OCI-M1 (cell line): Measurements from ENCODE around the gene ASTL.

Source experiments
- DNase-seq: peaks from one replicate; lab custom pipeline; 2025; lab: John Stamatoyannopoulos, UW

ASTL gene

GRCh38 chr2:96112501-96113366 lies 25.6 kb downstream of the ASTL start:
- DNase-seq, result no peak

GRCh38 chr2:96111823-96112500 lies 26.3 kb downstream of the ASTL start:
- DNase-seq, result no peak

GRCh38 chr2:96111257-96111640 lies 27.1 kb downstream of the ASTL start:
- DNase-seq, result no peak

DNA sequence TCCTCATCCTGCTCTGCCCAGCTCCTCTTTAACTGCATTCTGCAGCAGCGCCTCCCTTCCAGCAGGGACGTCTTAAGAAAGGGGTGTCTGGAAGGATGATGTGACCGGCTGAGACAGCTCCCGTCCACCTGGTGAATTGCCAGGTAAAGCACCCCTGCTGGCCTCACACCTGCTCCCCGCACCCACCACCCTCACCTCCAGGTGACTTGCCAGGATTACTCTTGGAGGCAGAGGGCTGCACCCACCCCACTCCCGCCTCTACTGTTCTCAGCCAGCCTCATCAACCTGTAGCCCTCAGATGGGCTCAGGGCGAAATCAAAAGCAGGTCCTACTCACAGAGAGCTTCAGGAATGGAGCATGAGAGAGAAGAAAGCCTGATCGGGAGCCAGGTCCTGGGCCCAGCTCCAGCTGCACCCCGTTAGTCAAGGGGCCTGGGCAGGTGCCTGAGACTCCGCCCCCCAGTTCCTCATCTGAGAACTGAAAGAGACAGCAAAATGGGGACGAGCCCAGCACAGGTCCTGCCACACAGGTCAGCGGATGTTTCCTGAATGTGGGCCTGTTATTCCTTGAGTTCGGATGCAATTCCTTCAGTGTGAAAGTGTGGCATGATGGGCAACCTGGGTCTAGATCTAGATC lies 27.6 kb downstream of the ASTL start:
- DNase-seq, result no peak

- no peak for DNase-seq
Observed at GRCh38 chr2:96109931-96110511, 28.3 kb downstream of the ASTL start.

- DNase-seq, result no peak
Observed at GRCh38 chr2:96109361-96109680, 29.0 kb downstream of the ASTL start.

DNA sequence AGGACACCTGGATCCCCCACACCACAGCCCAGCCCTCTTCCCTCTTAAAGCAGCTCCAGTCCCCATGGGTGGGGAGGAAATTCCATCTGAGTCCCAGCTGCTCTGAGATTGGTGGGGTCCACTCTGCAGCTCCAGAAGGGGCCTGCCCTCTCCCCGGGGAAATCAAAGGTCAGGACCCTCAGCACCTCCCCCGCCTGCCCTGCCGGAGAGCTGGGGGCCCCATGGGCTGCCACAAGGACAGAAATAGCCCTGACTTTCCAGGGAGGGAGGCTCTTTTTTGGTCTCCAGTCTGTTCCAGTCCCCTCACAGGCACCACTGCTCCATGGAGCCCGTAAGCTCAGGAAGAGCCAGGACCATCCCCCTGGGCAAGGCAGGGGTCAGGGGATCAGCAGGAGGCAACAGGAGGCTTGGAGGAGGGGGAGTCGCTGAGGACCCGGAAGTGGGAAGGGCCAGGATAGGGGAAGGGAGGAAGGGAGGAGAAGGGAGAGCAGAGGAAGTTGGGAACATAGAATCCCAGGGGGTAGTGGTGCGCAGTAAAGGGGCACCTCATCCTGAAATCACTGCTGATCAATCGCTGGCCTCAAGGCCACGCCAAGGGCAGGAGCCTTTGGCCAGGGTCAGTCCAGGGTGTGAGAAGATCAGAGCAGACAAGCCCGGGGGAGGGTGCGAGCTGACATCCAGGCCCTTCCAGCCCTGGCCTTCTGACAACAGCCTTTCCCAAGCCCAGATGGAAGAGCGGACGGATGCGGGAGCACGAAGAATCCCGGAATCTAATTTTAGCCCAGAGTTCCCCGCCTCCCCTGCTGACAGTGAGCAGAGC lies 29.6 kb downstream of the ASTL start:
- no peak for DNase-seq

DNA sequence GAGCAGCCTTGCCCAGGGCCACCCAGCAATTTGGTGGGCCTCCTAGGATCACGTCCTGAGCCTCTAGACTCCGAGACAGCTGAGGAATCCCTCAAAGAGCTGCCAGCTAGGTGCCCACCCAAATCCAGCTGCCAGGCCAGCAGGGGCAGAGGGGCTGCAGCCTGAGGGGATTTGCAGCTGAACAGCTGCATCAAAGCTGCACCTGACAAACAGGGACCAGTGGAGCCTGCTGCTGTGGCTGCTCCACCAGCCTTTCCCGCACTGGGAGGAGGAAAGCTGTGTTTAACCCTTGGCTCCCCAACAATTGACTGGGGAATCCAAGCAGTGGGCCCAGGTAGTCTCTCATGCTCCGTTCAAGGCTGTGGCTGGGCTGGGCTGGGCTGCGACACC lies 30.2 kb downstream of the ASTL start:
- no peak for DNase-seq

GRCh38 chr2:96107708-96108065 lies 30.6 kb downstream of the ASTL start:
- no peak for DNase-seq

DNA sequence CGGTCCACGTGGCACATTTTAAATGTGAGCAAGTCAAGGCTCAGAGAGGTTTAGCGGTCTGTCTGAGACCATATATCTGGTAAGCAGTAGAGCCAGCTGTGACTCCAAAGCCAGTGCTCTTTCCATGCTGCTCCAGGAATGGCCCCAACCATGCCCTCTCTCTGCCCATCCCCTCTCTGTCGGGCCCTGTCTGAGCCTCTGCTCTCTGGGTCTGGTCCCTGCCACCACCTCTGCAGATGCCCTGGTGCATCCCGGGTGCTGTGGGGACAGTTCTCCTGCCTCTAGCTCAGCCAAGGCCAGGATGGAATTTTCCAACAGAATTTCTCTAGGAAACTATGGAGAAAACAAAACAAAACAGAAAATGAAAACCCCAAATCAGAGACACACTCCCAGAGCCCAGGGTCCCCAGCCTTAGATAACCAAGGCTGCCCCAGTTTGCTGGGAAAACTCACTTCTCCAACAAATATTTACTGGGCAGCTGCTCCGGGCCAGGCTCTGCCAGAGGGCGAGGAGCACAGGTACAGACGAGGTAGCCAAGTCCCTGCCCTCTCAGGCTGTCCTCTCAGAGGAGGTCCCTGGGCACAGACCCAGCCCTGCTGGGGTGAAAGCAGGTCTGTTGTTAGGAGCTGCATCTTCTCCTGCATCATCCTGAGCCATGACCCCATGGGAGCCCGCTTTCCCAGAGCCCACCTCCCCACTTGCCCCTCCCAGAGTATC lies 31.2 kb downstream of the ASTL start:
- DNase-seq, result no peak

DNA sequence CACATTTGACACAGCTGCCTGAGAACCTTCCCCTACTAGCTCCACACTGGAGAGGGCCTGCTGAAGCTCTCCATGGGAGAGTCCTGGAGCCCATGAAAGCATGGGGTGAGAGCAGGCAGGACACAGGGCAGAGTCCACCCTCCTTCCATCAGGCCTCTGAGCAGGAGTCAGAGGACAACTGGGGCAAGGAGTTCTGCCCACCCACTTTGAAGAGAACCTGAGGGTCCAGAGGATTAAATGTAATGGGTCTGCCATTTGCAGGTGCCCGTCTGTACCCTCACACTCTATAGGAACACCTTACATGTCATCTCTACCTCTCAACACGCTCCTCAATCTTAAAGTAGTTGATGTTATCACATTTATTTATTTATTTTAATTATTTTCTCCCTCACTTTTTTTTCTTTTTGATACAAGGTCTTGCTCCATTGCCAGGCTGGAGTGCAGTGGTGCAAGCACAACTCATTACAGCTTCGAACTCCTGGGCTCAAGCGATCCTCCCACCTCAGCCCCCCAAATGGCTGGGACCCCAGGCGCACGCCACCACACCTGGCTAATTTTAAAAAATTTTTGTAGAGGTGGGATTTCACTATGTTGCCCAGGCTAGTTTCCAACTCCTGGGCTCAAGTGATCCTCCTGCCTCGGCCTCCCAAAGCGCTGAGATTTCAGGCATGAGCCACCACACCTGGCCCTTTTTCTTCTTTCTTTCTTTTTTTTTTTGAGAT lies 32.1 kb downstream of the ASTL start:
- DNase-seq, result no peak

DNA sequence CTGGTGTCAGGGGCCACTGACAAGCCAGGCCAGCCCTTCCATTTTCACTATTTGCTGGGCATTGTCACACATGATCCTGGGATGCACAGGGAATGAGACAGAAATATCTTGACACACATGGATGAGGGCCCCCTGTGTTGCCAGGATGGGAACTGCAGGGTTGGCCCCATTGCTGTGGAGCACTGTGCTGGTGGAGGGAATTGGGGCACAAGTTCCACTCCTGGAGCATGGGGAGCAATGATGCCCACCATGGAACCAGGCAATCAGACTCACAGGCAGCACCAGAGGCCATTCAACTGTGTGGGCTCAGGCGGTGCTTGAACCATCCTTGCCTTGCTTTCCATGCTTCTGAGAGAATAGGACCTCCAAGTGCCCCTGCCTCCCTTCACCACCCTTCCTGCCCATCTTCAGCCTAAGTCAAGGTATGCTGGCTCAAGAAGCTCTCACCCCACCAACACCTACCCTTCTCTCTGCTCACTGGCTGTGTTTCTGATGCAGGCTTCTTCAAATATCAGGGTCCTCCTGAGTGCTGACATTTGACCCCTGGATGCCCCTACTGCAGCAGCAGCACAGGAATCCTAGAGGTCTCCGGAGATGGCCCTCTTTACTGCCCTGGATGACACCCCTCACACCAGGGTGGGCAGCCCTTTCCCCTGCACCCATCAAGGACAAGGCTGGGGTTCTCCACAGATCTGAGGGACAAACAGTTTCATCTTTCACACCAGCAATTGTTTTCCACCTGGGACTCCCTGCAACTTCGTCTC lies 33.0 kb downstream of the ASTL start:
- DNase-seq, result no peak

DNA sequence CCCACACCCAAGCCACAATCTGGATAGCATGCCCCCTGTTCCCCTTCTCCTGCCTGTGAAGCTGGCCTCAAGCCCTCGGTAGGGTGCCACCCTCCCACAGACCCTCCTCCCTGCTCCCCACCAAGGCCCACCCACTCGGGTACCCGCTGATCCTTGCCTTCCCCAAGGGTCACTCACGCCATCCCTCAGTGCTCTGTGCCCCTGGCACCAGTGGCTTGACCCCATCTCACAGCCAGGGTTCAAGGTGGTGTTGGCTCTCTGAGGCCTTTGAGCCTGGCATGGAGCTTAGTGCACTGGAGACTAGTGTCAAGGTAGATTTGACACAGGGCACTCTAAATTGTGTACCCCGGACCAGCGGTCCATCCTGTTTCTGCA lies 33.8 kb downstream of the ASTL start:
- DNase-seq, result no peak

GRCh38 chr2:96103761-96104486 lies 34.4 kb downstream of the ASTL start:
- no peak for DNase-seq

DNA sequence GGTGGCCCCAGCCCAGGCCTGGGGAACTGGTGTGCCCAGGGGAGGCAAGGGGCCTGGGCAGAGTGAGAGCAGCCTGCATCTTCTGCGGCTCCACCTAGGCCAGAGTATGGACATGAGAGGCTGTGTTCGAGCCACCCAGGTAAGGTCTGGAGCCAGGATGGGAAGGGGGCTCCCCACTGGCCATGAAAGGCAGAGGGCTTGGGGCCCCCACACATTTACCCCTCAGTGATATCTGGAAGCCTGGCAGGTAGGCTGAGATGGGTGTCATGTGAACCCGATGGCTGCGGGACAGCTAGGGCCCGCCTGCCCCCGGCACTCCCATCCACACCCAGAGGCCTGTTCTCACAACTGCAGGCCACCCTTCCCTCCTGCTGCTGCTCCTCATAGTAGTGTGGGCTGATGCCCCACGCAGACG lies 35.1 kb downstream of the ASTL start:
- DNase-seq, result no peak

GRCh38 chr2:96102596-96103186 lies 35.6 kb downstream of the ASTL start:
- no peak for DNase-seq

DNA sequence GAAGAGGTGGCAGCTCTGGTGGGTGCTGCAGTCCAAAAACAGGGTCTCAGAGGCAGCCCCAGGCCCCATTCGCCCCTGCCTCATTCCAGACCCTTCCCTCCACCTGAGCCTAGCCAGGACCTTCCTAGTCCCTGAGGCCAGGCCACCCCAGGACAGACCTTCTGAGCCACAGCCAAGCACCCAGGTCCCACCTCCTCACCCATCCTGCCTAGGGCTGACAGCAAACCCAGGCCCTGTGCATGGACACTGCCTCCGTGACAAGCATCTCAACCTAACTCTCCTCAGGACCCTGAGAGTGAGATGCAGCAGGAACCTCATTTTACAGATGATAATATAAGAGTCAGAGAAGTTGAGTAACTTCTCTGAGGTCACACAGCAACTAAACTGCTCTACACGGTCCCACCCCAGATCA lies 37.4 kb downstream of the ASTL start:
- no peak for DNase-seq

GRCh38 chr2:96099861-96100798 lies 38.2 kb downstream of the ASTL start:
- DNase-seq, result no peak
